Epithelial cell of esophagus (primary cell): ENCODE data around the gene GATA3.
A peak's percentile ranks its signal among the peaks of the same experiment; 100 is the strongest.

Source experiments
- DNase-seq: peaks from one replicate; pipeline ENCODE4 v3.0.0; 2010; ENCODE audit warnings: low read depth
- H3K4me3 ChIP-seq: 2 replicates; pipeline ENCODE4 v1.5.1; 2011; ENCODE audit warnings: mild to moderate bottlenecking, low read length, control low read depth
- TF ChIP-seq, protein P1 (sequence below): IDR thresholded peaks from 2 replicates; pipeline ENCODE4 v1.5.1; 2011; ENCODE audit warnings: low read depth, mild to moderate bottlenecking, low read length, control low read depth, inconsistent platforms; ENCODE audit not compliant: insufficient read depth; ENCODE audit errors: missing control alignments

Gene GATA3

DNA sequence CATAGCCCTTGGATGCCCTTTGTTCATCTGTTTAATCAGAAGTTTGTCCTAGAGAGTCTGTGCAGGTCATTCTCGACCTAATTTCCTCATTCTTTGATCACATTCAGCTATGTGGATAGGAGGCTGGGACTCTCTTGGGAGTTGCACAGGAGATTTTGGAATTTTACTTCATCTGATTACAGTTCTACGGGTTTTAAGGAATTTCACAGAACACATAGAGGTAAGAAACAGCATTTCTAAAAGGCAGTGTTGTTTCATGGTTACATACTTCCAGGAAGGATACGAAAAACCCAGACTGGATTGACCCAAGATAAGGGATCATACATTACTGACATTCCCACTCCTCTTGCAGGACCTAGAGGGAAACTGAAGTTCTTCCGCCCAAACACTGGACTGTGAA, 45.9 kb downstream of the GATA3 start:
- no peak for DNase-seq
- TF ChIP-seq, protein P1, sequence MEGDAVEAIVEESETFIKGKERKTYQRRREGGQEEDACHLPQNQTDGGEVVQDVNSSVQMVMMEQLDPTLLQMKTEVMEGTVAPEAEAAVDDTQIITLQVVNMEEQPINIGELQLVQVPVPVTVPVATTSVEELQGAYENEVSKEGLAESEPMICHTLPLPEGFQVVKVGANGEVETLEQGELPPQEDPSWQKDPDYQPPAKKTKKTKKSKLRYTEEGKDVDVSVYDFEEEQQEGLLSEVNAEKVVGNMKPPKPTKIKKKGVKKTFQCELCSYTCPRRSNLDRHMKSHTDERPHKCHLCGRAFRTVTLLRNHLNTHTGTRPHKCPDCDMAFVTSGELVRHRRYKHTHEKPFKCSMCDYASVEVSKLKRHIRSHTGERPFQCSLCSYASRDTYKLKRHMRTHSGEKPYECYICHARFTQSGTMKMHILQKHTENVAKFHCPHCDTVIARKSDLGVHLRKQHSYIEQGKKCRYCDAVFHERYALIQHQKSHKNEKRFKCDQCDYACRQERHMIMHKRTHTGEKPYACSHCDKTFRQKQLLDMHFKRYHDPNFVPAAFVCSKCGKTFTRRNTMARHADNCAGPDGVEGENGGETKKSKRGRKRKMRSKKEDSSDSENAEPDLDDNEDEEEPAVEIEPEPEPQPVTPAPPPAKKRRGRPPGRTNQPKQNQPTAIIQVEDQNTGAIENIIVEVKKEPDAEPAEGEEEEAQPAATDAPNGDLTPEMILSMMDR, result no peak
- no peak overlapping the region for H3K4me3 ChIP-seq

DNA sequence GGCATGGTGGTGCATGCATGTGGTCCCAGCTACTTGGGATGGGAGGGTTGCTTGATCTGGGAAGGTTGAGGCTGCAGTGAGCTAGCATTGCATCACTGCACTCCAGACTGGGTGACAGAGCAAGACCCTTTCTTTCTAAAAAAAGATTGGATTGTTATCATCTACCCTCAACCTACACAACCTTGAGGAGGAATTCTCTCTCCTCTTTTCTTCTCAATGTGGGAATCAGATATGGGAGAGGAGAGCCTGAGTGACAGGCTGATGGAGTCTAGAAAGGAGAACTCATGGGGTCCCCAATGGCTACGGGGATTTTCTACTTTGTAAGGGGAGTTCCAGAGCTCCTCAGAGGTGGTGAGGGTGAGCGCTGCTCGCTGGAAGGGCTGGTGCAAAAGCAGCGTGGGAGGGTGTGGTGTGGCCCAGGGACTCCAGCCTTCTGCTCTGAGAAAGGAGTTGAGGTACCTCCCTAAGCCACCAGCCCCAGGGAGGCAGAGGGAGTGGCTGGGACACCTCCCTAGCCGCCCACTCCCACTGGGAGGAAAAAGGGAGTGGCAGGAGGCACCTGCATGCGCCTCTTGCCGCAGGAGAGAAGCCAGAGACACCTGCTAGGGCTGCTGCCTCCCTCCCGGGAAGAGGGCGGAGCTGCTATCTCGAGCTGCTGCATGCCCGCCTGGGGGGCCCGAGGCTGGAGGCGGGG, 48.4 kb downstream of the GATA3 start:
- DNase-seq, result peak; percentile 22
- TF ChIP-seq, protein P1, result no peak
- no peak overlapping the region for H3K4me3 ChIP-seq

DNA sequence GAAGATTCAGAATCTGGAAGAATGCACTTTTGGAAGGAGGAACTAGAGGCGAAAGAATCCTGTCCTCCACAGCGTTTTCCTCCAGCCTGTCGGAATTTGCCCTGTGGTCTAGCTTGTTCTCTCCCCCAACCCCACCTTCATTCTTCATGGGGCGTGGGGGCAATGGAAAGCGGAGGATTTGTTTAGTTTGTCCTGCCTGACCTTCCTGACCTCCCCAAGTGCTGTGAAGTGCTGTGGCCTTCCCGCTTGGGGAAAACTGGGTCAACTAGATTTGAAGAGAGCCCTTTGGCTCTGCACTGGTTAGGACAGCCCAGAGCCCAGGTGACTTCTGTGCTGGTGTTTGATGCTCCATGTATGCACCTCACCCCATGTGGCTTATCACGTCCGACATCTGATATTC, 49.1 kb downstream of the GATA3 start:
- no peak overlapping the region for H3K4me3 ChIP-seq
- no peak for DNase-seq
- TF ChIP-seq, protein P1, result no peak

DNA sequence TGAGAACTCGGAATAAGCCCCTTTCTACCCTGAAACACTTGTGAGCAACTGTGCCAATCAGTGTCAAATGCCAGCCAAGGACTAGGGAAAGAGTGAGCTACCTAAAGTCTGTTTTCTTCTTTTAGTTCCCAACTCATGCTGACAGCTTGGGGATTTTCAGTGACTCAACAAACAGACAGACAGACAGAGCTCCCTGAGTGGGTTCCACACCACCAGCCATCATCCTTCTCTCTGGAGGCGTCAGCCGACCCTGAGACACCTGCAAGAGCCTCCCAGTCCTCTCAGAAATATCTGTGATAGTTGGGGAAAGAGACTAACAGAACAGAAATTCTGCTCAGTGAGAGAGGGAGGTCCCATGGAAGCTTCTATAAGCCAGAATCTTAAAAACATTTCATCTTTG, 49.5 kb downstream of the GATA3 start:
- peak; percentile 5 for DNase-seq
- TF ChIP-seq, protein P1, result no peak

DNA sequence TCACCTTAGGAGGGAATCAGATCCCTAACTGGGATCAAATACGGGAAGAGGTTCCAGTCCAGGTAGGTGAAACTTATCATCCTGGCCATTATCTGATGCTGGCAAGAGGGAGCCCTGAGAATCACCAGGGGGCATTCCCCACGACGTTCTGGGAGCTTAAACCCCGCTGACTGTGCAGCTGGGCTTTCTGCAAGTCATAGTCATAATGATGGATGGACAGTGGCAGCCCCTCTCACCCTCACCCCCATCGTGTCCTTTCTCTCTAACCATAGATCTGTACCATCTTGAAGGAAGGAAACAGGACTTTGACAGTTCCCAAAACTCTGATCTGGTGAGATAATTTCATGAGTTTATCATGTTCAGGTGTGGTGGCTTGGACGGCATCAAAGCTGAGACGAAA, 50.2 kb downstream of the GATA3 start:
- no peak overlapping the region for H3K4me3 ChIP-seq
- TF ChIP-seq, protein P1, result no peak
- no peak for DNase-seq

More for the DNA sequence above, 49.5 kb downstream of the GATA3 start:
- H3K4me3 ChIP-seq, result no peak overlapping the region

DNA sequence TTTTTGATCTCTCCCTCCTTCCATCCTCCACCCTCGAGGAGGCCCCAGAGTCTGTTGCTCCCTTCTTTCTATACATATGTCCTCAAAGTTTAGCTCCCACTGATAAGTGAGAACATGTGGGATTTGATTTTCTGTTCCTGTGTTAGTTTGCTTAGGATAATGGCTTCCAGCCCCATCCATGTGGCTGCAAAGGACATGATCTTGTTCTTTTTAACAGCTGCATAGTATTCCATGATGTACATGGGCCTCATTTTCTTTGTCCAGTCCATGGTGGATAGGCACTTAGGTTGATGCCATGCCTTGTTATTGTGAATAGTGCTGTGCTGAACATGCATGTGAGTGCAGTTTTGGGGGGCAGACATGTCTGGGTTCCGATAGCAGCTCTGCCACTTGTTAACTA, 51.4 kb downstream of the GATA3 start:
- no peak for DNase-seq
- TF ChIP-seq, protein P1, result no peak
- no peak overlapping the region for H3K4me3 ChIP-seq
